Measurements from ENCODE around the gene IGF1R. TPM values are rescaled to one million over a fixed set of nuclear protein-coding genes. Genes with fewer than 3 reads are reported as not detected.

The IGF1R gene
- polyA plus RNA-seq, 1 experiment, result 21.6 TPM

- peaks cover 22% of the 10 kb centered on the region for H3K27me3 ChIP-seq (ENCODE audit: control insufficient read depth, insufficient read depth, low read length)
- no peak for TF ChIP-seq CTCF (IDR thresholded peaks at IDR 0.05; ENCODE audit: low read depth, low read length)
- ChIA-PET POLR2A (no interaction called here), CTCF (interaction anchor here (0.8 to 4.7 kb wide), 17 partner anchors 13 to 430 kb away, joined by 3 to 94 read pairs (median 4); no protein-coding TSS in a partner anchor)
- no peak for DNase-seq (ENCODE audit: low read depth, low spot score)
- H3K9me3 ChIP-seq (ENCODE audit: control insufficient read depth, insufficient read depth, low read length), result no peaks in the 10 kb centered on the region; the same call in 1 of the 2 replicates
- no peak overlapping the region for H3K27ac ChIP-seq (ENCODE audit: low read depth, low read length)
- peak overlapping the region; percentile 73 for H3K4me3 ChIP-seq (ENCODE audit: low read depth, low read length)
Observed at GRCh38 chr15:98646546-98647025, 1.8 kb upstream of the IGF1R start.

DNA sequence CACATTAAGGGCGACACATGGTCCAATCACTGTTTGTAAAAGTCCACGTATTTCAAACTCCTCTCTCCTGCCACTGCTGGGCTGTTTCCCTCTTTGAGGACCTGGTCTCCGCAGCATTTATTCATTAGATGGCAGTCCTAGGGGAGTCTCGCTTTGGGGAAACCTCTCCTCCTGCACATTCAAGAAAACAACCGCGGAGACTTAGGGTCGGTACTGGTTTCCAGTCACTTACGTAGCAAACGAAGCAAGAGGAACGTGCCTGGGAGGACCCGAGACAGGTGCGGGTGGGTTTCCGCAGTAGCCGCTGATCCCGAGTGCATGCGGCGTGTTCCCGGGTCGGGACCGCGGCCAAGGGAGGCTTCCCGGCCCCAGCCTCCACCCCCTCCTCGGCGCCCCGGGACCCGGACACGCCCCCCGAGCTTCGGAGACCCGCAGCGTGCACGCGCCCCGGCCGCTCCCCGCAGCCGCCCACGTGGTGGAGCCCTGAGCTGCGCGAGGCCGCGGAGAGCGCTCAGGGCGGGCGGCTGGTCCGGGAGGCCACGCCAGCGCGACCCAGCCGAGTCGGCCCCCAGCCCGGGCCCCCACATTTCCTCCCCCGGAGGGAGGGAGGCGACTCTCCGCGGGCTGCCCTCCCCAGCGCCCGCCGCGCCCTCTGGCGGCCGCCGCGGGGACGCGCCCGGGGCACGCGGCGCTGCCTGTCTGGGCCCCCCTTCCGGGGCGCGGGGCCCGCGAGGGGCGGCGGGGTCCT lies 1.1 kb upstream of the IGF1R start:
- DNase-seq (ENCODE audit: low read depth, low spot score), result no peak
- Histone ChIP-seq H3K27ac (ENCODE audit: low read depth, low read length) (peak overlapping the region; percentile 47), H3K27me3 (ENCODE audit: control insufficient read depth, insufficient read depth, low read length) (peaks cover 22% of the 10 kb centered on the region), H3K4me3 (ENCODE audit: low read depth, low read length) (peak overlapping the region; percentile 73), H3K9me3 (ENCODE audit: control insufficient read depth, insufficient read depth, low read length) (no peaks in the 10 kb centered on the region; the same call in 1 of the 2 replicates)
- CTCF ChIA-PET, result interaction anchor here (0.7 to 4.7 kb wide), 20 partner anchors 10 to 429 kb away, joined by 3 to 94 read pairs (median 4); no protein-coding TSS in a partner anchor
- TF ChIP-seq CTCF (IDR thresholded peaks at IDR 0.05; ENCODE audit: low read depth, low read length), result no peak
- POLR2A ChIA-PET, result no interaction called here

GRCh38 chr15:98648654-98649471 lies 524 bp downstream of the IGF1R start:
- POLR2A ChIA-PET, result interaction anchor here (0.8 to 1.2 kb wide), 2 partner anchors 202 to 207 kb away, joined by 3 to 5 read pairs; no protein-coding TSS in a partner anchor
- Histone ChIP-seq H3K4me3 (ENCODE audit: low read depth, low read length) (peak overlapping the region; percentile 88), H3K27me3 (ENCODE audit: control insufficient read depth, insufficient read depth, low read length) (peaks cover 9% of the 10 kb centered on the region), H3K9me3 (ENCODE audit: control insufficient read depth, insufficient read depth, low read length) (no peaks in the 10 kb centered on the region; the same call in 1 of the 2 replicates), H3K27ac (ENCODE audit: low read depth, low read length) (peak overlapping the region; percentile 80)
- CTCF ChIA-PET, result interaction anchor here (0.7 to 4.7 kb wide), 2 partner anchors 130 to 150 kb away, joined by 3 to 94 read pairs; no protein-coding TSS in a partner anchor
- TF ChIP-seq CTCF (IDR thresholded peaks at IDR 0.05; ENCODE audit: low read depth, low read length), result no peak
- DNase-seq (ENCODE audit: low read depth, low spot score), result no peak

- no peak for DNase-seq (ENCODE audit: low read depth, low spot score)
- H3K27me3 ChIP-seq (ENCODE audit: control insufficient read depth, insufficient read depth, low read length), result peaks cover 2% of the 10 kb centered on the region
- peak; percentile 21; the same call in 1 of the 2 replicates for TF ChIP-seq CTCF (IDR thresholded peaks at IDR 0.05; ENCODE audit: low read depth, low read length)
- POLR2A ChIA-PET, result interaction anchor here (0.8 to 1.2 kb wide), 2 partner anchors 201 to 206 kb away, joined by 3 to 5 read pairs; no protein-coding TSS in a partner anchor
- CTCF ChIA-PET, result interaction anchor here (0.7 to 2.1 kb wide), 2 partner anchors 10 to 149 kb away, joined by 3 to 9 read pairs; no protein-coding TSS in a partner anchor
- H3K27ac ChIP-seq (ENCODE audit: low read depth, low read length), result peak overlapping the region; percentile 80
- H3K4me3 ChIP-seq (ENCODE audit: low read depth, low read length), result peak overlapping the region; percentile 88
- no peaks in the 10 kb centered on the region; the same call in 1 of the 2 replicates for H3K9me3 ChIP-seq (ENCODE audit: control insufficient read depth, insufficient read depth, low read length)
Observed at GRCh38 chr15:98649472-98650416, 1.4 kb downstream of the IGF1R start.

All from AG04450 (cell line).